GM11168 (cell line): ENCODE data around the gene TNKS1BP1.
"Not testable (repeated sequence)": the region's sequence is repeated elsewhere in the genome, so short reads cannot be mapped to it uniquely, and the experiment has no call there.

Experiments used
- in situ Hi-C: fragments of 300-500 bp; cut with MboI; formaldehyde crosslinking; loops from one replicate; pipeline ENCODE4 v1.12.0; 2022; ENCODE audit warnings: low sequenced_read_pairs; ENCODE audit not compliant: unreplicated experiment

TNKS1BP1 gene

DNA sequence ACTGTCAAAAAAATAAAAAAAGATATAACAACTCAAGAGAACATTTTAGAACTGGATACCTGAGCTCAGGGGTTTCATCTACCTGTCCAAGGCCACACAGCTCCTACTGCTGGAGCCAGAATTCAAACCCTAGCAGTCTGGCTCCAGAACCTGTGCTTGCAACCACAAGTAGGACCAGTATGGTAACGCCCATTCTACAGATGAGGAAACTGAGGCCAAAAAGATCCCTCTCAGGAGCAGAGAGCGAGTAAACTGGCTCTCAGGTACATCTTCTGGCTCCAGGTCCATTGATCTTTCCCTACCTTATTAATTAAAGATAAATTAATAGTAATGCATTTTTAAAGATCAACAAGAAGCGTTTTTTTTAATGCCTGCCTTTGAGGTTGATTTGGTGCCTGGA is 32.6 kb upstream of the TNKS1BP1 start:
- in situ Hi-C loops: no loop called here

DNA sequence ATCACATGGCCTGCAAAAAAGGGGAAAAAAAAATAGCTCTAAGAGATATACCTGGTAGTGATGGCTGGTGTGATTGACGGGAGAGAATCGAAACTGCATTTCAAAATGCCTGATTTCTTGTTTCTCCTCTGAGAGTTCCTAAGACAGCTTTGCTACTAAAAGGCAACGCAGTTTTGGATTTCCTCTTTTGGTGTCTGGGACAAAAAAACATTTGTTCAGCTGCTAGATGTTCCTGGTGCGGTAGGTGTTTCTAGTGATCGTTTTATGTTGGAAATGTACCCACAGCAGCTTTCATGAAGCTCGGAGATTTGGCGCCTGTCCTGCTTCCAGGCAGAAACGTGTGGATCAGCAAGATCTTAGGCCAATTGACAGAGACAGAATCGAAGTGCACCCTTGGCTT is 31.5 kb upstream of the TNKS1BP1 start:
- in situ Hi-C loops: no loop called here

DNA sequence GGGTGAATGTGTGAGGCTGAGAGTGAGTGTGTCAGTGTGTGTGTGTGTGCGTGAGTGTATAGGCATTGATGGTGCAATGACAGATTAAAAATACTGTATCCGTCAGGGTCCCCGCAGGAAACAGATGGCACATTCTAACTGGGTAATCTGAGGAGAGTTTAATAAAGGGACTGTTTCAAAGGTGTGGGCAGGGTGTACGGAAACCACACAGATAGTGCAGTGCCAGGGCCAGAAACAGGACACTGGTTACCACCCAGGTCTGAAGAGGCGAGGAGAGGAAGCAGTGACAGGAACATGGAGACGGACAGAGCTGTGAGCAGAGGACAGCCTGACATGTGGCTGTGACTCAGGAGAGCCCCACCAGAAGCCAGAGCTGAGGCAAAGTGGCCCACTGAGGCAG is 29.9 kb upstream of the TNKS1BP1 start:
- in situ Hi-C loops: no loop called here

DNA sequence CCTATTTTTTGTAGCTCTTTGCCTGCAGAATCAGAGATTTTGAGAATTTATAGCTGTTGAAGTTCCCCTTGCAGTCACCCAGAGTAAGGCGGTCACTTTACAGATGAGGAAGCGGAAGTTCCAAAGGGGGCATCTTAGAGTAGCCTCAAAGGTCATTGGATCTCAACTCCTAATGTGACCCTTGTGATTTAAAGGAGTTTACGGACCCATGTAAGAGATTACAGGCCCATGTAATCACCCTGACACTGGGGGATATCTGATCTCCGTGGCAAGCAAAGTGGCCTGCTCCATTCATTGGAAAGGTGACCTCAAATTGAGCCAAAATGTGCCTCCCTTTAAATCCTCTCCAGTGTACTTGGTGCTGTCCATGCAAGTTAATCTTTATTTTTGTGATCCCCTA is 29.1 kb upstream of the TNKS1BP1 start:
- in situ Hi-C loops: no loop called here

DNA sequence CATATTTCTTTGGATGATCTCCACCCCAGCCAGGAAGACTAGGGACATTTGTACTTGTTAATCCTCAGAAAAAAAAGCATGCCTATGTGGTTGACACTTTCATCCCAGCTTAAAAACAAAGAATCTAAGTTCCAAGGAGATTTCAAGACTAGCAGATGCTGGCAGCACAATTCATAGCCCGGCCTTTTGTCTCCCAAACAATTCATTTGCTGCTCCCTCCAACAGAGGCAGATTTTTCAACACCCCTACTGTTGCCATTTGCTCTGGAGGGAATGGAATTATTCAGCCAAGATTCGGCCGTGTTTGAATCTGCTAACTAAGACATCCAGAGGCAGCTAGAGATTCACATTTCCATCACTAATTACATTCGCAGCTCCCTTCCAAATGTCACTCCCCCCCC is 28.7 kb upstream of the TNKS1BP1 start:
- in situ Hi-C loops: no loop called here

DNA sequence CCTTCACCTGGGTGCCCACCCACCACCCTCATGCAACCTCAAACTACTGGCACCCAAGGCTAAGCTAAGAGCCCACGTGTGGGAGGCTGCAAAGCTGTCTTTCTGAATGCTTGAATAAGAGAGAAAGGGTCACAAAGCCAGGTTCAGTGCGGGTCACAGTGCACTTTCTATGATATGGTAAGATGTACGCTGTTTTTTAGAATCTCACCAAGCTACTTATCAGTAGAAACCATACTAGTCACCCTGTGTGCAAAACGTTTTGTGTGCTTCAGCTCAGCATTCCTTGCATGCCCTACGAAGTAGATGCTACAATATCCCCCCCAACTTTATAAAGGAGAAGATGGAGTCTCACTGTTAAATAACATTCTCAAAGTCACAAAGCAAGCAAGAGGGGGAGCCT is 28.3 kb upstream of the TNKS1BP1 start:
- in situ Hi-C loops: no loop called here

DNA sequence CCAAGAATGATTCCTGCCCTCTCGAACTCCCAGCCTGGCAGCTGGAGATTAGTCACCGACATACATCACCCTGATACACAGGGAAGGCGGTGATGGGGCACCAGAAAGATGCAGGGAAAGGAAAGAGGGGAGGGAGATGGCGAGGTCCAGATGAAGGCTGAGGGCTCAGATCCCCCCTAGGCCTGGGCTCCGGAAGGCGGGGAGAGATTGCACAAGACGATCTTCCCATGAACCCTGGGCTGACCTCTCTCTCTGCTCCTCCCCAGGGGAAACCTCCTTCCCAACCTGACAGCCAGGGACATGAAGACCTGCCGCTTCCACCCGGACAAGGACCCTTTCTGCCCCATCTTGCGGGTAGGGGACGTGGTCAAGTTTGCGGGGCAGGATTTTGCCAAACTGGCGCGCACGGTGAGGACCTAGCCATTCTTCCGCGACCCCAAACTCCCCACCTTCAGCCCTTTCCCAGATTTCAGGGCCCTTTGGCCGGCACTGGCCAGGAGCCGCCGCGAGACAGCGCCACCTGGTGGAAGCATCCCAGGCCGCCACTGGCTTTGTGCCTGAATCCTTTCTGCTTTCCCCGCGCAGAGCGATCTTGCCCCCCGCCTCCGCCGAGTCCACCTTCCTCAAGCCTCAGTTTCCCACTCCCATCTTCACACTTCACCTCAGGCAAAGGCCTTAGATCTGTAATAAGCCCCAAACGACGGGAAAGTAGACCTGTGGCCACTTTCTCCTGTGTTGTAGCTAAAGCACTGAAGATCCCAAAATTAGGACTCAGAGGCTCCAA is 24.9 kb upstream of the TNKS1BP1 start:
- in situ Hi-C loops: no loop called here

DNA sequence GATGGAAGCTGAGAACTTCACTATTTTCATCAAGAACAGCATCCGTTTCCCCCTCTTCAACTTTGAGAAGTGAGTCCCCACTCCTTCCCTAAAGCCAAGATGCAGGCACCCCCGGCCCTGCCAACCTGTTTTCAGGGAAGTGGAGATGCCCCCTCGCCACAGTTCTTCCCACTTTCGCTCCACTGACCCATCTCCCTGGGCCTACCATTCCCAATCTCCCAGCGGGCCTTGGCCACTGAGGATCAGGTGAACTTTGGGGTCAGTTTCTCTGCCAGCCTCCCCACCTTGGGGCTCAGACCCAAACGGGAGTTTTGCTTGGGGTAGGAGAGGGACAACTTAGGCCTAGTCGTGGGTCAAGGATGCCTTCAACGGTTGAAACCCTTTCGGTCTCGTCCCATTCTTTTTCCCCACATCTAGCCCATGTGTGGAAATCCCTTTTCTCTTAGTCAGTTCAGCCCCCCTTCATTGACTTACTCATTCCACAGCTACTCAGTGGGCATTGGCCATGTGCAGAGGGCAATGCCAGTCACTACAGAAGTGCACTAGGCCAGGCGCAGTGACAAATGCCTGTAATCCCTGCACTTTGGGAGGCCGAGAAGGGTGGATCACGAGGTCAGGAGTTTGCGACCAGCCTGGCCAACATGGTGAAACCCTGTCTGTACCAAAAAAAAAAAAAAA is 24.0 kb upstream of the TNKS1BP1 start:
- in situ Hi-C loops: no loop called here

DNA sequence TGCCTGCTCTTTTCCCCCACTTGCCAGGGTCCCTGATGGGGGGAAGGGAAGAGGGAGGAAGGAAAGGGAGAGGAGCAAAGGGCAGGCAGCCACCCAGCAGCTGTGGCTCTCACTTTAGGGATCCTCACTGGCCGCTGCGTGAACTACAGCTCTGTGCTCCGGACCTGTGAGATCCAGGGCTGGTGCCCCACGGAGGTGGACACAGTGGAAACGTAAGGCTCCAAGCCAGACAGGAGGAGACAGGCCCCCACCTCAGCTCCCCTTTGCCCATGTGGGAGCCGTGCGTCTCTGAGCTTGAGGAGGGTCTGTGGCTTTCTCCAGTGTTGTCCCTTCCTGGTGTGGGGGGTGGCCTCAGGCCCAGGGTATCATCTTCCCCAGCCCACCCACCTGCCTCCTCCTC is 23.3 kb upstream of the TNKS1BP1 start:
- in situ Hi-C loops: no loop called here

DNA sequence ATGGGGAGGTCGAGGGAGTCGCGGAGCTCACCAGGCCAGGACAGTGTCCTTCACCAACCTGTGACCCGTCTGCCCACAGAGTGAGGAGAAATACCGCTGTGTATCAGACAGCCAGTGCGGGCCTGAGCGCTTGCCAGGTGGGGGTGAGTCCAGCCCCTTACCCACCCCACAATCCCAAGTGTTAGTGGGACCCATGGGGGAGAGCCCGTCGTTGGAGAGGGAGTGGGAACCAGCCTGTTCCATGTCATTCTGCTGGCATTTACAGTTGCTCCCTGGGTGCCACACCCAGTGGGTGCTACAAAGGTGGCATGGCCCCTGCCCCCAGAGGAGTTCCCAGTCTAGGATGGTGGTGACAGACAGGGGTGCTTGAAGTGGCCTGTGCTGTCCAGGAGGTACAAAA is 22.6 kb upstream of the TNKS1BP1 start:
- in situ Hi-C loops: no loop called here

DNA sequence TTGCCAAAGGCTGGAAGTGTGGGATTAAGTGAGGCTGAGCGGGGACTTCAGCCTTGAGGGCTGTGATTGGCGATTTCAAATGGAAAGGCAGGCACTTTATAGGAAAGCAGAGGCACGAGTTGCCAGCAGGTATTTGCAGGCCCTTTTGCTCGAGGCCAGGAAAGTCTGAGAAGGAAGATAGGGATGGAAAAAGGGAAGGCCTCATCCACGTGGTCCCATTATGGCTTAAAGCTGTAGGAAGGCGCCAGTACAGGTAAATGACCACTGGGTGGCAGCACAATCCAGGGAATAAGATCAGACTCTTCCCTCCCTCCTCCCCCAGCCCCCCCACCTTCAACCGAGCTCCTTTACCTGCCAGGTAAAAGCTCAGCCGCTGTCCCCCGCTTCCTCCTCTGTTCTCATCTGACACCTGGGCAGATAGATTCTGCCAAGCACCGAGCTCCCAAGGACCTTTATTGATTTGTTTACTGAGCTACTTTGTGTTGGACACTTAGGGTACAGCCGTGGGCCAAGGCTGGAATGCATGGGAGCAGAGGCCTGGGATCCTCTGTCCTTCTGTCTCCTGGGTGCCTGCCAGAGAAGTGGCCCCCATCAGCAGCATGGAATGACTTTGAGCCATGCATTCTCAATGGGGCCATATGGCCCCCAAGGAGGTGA is 20.9 kb upstream of the TNKS1BP1 start:
- in situ Hi-C loops: no loop called here

DNA sequence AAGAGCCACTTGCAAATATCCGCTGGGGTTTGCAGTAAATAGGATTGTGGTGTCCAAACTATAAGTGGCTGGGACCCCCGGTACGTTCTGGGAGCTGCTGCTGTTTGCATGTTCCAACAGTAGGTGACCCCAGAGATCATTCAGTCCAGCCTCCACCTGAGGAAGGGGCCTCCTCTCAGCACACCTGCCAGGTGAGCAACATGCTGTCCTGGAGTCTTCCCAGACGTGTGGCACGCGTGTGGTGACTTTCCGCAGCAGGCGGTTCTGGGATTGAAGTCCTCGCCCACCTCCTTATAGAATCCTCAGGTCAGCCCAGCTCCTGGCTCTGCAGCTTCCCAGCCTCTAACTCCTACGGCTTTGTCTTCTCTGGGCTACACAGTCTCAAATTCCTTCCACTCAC is 20.1 kb upstream of the TNKS1BP1 start:
- in situ Hi-C loops: no loop called here

DNA sequence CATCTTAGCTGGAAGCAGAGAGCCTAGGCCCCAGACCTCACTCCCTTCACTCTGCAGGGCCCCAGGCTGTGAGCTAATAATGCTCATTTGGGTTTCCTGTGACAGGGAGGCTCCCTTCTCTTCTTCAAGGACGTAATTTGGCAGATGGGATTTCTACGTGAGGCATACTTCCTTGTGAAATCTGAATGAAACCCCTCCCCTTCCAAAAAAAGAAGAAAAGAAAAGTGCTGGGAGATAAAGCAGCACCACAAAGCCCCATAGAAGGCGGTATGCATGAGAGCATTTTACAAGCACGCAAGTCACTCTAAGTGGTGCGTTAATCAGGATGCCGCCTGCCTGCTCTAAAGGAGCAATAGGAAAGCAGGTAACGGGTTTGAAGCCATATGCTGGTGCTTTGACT is 19.1 kb upstream of the TNKS1BP1 start:
- in situ Hi-C loops: no loop called here

DNA sequence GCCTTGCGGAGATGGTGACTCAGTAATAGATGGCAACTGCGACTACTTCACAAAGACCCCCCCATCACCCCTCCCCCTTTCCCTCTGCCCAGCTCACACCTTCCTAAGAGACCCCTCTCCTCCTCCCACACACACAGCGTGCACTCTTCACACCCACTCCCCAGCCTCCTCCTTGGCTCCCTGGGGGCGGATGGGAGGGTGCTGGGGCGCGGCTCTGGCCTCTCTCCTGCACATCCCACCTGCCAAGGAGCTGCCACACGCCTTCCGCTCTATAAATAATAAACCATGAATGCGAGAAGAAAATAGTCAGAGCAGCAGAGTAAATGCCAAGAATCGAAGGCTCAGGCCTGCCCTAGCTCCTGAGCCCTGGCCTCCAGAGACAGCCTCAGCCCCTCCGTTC is 17.9 kb upstream of the TNKS1BP1 start:
- in situ Hi-C loops: no loop called here

DNA sequence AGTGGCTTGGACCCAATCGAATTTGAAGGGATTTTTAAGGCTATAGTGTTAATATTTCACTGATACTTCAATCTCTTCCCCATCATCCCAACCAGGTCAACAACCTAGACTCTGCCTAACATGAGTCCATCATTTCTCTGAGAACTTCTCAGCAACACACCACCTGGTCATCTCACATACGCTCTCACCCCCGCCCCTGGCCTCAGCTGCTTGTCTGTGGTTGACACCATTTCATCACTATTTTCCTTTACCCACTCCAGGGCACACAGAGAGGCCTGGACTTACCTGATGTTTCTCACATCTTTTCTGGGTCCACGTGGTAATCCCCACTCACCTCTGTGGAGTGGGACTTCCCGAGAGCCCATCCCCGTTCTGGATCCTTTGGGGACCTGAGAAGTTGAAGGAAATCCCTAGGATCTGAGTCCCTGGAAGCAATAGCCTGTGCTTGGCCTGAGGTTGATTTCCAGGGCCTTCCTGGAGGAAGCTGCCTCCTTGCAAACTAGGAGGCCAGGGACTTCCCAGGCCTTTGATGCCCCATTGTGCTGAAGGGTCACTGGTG is 16.6 kb upstream of the TNKS1BP1 start:
- in situ Hi-C loops: no loop called here

DNA sequence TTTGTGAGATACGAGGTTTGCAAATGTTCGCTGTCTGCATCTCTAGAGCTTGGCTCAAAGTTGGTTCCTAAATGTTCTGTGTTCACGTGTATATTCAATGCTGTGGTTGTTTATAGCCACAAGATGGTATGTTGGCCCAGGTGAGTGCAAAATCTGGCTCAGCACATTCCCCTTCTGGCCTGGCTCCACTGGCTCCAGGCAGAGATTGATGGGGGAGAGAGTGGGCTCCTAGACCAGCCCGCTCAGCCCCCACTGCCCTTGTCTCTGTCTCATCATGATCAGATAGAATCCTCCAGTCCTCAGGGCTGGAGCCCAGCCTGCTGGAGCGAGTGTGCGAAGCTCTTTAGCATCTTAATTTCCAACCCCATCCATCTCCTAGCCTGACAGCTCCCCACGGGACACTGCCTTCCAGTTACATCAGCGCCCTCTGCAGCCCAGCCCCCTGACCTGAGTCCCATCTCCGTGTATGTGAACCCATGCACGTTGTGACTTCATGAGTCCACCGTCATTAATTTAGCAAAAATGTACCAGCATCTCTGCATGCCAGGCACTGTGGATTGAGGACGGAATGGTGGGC is 15.4 kb upstream of the TNKS1BP1 start:
- in situ Hi-C loops: no loop called here

DNA sequence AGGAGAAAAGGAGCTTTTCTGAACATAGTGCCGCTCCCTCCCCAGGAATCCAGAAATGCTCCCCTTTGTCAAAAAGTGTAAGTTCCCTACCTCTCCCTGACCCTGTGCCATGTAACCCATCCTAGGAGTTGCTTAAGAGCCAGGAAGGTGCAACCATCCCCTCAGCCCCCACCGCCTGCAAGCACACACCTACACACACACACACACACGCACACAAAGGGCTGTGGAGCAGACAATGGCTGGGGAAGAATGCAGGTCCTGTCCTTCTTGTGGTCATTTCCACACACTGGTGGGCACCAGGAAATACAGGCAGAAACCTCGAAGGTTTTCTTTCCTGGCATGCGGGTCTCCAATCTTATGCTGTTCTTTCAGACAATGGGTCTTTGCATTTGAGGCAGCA is 14.6 kb upstream of the TNKS1BP1 start:
- in situ Hi-C loops: no loop called here

DNA sequence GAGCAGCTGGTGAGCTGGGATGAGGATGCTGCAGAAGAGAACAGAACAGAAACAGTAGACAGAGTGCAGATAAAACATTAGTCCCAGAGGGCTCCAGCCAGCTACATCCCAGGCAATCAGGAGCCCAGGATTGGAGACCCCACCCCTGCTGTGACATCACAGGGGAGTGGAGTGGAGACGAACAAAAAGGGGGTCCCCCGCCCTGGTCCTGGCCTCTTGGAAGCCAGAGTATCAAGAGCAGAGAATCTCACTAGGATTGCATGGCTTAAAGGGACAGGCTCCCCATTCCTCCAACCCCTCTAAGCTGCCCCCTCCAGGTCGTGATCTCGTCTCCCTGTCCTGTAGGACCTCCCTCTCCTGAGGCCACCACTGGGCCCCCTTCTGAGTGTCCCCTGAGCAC is 13.4 kb upstream of the TNKS1BP1 start, which contains the start of gene P2RX3:
Gene P2RX3, plus strand, starts transcription at position 211 of the 400 bp plus-strand sequence. CDS start 199 bp downstream, outside the sequence.
- in situ Hi-C loops: no loop called here

DNA sequence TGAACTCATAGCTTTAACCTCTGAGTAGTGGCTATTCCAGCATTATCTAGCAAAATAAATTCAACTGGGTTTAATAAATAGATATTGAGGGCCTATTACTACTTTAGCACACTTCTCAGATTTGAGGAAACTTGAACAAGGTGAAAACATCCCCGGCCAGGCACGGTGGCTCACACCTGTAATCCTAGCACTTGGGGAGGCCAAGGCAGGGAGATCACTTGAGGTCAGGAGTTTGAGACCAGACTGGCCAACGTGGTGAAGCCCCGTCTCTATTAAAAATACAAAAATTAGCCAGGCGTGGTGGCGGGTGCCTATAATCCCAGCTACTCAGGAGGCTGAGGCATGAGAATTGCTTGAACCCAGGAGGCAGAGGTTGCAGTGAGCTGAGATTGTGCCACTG is 12.1 kb upstream of the TNKS1BP1 start:
- in situ Hi-C loops: not testable (repeated sequence)

DNA sequence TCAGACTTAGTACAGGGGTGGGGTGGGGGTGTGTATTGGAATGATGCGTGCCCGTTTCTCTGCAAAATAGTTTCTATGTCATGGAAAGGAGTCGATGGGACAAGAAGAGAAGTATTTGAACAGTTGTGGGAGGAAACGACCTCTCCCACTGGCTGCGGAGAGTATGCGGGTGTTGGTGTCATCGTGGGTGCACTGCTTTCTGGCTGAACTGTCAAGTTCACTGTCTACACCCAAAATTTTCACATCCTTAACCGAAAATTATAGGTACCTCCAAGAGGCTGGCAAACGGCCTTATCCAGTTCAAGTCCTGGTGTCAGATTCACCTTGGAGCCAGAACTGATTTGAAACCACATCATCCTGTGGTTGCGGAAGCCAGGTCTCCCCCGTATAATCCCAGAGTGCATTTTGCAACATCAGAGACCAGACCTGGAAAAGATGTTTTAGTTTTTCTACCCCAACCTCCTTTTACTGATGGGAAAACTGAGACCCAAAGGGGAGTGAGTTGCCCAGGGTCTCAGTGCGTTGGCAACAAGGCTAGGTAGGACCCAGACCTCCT is 11.4 kb upstream of the TNKS1BP1 start:
- in situ Hi-C loops: no loop called here
